ENCODE measurements around the gene S1PR5.

S1PR5 gene

DNA sequence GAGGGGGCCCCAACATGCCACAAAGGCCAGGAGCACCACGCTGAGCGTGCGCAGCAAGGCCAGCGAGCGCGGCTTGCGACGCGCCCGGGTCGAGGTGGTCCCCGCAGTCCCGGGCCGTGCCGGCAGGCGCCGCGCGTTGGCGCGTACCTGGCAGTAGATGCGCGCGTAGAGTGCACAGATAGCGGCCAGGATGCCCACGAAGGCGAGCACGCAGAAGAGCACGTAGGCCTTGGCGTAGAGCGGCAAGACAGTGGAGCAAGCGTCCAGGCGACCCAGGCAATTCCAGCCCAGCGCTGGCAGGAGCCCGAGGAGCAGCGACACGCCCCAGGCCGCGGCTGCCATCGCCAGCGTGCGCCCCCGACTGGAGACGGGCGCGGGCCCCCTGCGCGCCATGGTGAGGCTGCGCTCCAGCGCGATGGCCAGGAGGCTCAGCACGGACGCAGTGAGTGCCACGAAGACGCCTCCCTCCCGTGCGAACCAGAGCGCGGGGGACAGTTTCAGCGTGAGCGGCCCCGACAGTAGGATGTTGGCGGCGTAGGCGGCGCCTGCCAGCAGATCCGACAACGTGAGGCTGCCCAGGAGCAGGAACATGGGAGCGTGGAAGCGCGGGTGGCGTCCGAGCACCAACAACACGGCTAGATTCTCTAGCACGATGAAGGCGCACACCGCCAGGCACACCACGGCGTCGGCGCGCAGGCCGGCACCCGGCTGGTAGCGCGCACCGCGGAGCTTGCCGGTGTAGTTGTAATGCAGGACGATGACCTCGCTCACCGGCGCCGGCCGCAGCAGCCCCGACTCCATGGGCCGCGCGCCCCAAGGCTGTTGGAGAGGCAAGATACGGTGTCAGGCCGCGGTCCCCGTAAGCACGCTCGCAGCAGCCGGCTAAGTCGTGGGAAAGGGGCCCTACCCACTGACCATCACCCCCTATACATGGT is 2.8 kb downstream of the S1PR5 start:
- DNase-seq (ENCODE audit: low spot score): no peak

DNA sequence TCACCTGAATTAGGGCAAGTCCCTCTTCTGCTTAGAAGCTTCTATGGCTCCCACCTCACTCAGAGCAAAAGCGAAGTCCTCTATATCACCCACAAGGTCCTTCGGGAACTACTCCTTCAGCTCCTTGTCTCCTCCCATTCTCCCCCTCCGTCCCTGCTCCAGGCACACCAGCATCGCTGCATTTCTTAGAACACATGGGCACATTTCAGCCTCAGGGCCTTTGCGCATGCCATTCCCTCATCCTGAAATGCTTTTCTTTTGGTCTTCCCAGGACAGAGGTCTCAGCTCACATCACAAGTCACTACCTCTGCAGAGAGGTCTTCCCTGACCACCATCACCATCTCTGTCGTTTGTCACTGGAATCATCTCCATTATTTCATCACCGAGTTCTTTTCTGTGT is 4.0 kb downstream of the S1PR5 start:
- no peak for DNase-seq (ENCODE audit: low spot score)

DNA sequence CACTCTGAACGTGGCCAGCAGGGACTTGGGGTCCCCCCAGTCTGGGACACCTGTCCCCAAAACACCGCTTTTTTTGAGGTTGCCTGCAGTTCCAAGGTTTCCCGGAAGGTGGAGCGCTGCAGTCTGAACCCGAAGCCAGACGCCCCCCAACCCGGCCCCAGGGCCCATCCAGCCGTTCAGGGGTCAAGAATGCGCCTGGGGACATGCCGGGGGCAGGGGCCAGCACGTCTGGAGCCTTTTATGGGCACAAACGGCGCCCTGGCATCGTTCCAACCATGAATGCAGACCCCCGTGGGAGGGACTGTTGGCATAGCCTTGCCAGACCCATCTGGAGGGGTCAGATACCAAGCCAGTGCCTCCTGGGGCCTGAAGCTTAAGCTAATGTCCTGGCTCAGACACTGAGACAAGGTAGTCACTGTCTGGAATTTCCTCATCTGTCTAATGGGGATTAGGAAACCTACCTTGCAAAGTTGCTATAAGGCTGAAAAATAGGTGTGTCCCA is 6.9 kb downstream of the S1PR5 start:
- DNase-seq (ENCODE audit: low spot score): peak; percentile 33

DNA sequence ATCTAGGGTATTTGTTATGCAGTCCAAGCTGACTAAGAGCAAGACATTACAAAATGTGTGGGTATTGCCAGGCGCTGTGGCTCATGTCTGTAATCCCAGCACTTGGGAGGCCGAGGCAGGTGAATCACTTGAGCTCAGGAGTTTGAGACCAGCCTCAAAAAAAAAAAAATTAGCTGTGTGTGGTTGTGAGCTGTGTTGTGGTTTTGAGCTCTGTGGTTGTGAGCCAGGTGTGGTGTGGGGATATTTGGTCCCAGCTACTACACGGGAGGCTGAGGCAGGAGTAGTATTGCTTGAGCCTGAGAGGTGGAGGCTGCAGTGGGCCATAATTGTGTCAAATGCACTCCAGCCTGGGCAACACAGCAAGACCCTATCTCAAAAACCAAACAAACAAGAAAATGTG is 8.5 kb downstream of the S1PR5 start:
- DNase-seq (ENCODE audit: low spot score): no peak

DNA sequence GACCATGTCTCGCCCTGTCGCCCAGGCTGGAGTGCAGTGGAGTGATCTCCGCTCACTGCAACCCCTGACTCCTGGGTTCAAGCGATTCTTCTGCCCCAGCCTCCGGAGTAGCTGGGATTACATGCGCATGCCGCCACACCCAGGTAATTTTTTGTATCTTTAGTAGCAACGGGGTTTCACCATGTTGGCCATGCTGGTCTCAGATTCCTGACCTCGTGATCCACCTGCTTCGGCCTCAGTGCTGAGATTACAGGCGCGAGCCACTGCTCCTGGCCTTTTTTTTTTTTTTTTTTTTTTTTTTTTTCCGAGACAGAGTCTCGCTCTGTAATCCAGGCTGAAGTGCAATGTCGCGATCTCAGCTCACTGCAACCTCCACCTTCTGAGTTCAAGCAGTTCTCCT is 9.2 kb downstream of the S1PR5 start:
- no peak for DNase-seq (ENCODE audit: low spot score)

DNA sequence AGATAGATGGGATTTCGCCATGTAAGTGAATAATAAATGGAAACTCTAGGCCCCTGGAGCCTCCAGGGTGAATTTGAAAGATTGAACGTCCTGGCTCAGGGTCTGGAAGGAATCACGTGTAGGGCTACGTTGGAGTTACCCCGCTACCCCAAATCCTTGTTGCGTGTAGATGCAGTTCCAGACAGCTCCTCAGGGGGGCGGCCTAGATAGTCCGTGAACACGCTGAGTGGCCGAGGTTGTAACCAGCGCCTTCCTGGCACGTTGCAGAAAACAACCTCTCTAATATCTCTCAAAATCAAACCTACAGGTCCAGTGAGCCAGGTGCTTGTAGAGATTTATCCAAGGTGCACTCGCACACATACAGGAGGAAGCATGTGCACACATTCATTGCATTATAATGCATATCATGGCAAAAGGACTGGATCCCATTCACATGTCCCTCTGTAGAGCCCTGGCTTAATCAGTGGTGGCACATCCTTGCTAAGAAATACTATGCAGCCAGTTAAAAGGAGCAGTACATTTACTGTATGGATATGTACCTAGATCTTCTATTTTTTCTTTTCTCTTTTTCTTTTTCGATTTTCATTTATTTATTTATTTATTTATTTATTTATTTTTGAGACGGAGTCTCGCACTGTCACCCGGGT is 11.5 kb downstream of the S1PR5 start:
- peak; percentile 65 for DNase-seq (ENCODE audit: low spot score)

DNA sequence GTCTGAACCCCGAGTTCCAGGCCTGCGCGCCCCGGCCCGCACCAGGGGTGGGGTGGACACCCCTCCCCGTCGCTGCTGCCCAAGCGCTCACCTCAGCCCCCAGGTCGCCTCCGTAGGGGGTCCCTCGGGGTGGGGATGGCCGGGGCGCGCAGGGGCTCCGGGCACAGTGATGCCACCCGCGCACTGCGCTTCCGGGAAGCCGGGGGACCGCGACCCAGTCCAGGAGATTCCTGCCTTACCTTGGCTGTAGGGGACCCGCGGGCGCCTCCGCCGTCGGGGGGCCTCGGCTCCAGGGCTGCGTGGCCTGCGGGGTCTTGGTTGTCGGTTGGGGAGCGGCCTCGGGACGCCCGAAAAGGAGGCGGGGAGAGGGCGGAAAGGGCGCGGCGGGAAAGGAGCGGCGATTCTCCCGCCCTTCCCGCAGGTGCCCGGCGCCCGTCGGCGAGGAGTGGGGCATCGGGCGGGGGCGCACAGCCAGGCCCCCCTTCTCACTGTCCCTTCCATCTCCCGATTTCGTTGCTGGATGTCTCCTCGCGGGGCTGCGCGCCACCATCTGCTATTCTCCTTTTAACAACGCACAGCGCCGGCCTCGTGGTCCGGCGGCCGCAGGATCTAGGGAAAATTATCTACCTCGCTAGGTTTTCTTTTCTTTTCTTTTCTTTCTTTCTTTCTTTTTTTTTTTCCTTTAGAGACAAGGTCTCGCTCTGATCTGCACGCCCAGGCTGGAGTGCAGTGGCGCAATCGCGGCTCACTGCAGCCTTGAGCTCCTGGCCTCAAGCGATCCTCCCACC is 14.1 kb downstream of the S1PR5 start, which contains the start of gene KEAP1:
Gene KEAP1, minus strand, starts transcription at position 355 of the 788 bp plus-strand sequence. CDS start 3,323 bp downstream, outside the sequence.
- DNase-seq (ENCODE audit: low spot score): peak; percentile 20

DNA sequence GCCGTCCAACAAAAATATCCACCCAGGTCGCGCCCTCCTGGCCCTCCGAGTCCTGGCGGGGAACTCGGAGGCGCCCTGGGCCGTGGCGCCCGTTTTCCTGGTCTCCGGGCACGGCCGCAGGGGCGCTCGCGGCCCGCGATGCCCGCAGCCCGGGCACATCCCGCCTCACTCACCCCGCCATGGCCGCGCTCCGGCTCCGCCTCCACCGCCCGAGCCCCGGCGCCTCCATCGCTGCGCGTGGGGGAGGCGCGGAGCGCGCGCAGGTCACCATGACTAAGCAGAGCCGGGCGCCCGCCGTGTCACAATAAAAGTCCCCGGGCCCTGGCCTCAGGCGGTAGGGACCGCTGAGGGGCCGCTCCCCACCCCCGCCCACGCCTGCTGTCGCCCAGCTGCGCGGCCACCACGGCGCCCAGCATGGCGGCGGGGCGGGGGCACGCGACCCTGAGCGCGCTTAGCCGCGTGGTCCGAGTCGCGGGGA is 14.7 kb downstream of the S1PR5 start:
- peak; percentile 96 for DNase-seq (ENCODE audit: low spot score)

DNA sequence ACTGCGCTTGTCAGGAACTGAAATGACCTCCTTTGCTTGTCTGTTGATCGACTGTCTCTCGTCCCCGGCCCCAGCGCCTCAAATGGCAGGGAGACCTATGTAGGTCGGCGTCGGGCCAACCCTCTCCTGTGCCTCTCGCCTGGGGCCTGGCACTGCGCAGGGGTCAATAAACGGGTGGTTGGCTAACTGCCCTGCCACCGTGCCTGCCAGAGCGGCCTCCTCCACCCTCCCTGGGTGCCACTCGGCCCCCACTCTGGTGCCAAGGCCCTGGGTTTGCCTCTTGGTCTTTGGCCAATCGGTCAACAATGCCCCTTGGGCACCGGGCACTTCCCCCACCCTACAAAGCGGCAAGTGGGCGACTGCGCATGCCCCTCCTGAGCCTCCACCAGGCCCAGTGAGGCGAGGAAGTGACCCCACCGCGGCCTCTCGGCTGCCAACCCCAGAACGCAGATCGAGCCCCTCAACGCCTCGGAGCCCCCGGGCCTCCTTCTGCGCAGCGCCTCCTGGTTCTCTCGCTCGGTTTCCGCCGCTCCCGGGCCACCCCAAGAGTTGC is 15.2 kb downstream of the S1PR5 start:
- peak; percentile 78 for DNase-seq (ENCODE audit: low spot score)

DNA sequence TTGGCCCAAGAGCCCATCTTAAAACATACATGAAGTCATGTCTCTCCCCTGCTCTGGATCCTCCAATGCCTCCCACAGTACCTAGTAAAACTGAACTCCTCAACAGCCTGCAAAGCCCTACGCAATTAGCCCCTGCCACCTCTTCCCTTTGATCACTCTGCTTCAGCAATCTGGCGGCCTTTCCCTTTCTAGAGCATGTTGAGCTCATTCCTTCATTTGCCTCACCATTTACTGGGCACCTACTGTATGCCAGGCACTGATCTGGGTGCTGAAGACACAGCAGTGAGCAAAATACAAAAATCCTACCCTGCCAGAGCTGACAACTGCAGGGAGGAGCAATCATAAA is 17.0 kb downstream of the S1PR5 start:
- DNase-seq (ENCODE audit: low spot score): no peak

DNA sequence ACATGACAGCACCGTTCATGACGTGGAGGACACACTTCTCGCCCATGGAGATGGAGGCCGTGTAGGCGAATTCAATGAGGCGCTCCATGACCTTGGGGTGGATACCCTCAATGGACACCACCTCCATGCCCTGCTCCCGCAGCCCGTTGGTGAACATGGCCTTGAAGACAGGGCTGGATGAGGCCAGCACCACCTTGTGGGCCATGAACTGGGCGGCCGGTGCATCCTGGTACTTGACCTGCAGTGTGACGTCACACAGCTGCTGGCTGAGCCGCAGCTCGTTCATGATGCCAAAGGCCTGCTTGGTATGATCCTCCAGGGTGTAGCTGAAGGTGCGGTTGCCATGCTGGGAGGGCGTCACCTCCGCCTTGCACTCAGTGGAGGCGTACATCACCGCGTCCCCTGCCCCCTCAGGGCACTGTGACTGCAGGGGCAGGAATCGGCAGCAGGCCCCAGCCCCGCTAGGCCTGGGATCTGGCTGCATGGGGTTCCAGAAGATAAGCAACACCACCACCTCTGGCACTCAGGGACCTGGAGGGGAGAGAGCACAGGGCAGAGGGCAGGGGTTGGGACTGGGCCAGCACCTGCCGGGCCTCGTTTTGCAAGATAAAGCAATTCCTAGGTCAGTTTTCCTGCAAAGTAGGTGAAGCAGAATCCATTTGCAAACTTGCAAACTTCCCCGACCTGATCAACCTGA is 17.5 kb downstream of the S1PR5 start:
- no peak for DNase-seq (ENCODE audit: low spot score)

DNA sequence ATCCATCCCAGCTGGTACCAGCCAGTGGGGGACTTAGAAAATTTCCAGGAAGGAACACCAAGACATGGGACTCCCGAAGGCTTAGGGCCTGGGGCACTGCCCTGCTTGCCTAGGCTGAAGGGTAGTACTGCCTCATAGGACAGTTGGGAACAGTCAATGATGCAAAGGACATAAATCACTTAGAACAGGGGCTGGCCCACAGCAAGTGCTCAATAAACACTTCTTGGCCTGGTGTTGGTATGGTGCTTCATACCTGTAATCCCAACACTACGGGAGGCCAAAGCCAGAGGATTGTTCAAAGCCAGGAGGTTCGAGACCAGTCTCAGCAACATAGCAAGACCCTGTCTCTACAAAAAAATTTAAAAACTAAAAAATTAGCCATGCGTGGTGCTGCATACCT is 19.9 kb downstream of the S1PR5 start:
- DNase-seq (ENCODE audit: low spot score): no peak

DNA sequence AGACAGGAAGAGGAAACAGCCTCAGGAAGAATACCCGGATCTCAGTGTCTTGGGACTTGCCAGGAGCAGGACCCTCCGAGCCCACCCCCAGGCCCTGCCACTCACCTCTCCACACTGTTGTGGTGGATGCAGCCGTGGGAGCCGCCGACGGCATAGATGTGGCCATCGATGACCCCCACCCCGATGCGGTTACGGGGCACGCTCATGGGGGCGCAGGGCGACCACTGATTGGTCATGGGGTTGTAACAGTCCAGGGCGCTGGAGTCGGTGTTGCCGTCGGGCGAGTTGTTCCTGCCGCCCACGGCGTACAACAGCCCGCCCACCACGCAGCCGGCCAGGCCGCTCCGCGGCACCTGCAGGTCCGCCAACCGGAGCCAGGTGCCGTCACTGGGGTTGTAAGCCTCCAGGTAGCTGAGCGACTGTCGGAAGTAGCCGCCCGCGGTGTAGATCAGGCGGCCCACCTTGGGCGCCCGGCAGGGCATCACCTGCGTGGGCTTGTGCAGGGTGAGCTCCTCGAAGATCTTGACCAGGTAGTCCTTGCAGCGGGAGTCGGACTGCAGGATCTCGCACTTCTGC is 25.7 kb downstream of the S1PR5 start:
- DNase-seq (ENCODE audit: low spot score): no peak

DNA sequence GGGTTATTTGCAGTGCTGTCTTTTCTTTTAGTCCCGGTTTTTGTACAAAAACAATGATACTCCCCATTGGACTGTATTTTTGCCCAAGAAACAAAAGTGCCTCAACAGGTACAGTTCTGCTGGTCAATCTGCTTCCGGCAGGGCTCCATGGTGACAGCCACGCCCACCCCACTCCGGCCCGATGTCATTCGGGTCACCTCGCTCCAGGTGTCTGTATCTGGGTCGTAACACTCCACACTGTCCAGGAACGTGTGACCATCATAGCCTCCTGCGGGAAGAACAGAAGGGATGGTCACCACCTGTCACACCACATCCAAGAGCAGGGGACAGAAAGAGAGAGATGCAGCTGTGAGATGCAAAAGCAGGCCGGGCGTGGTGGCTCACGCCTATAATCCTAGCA is 30.7 kb downstream of the S1PR5 start:
- DNase-seq (ENCODE audit: low spot score): no peak

DNA sequence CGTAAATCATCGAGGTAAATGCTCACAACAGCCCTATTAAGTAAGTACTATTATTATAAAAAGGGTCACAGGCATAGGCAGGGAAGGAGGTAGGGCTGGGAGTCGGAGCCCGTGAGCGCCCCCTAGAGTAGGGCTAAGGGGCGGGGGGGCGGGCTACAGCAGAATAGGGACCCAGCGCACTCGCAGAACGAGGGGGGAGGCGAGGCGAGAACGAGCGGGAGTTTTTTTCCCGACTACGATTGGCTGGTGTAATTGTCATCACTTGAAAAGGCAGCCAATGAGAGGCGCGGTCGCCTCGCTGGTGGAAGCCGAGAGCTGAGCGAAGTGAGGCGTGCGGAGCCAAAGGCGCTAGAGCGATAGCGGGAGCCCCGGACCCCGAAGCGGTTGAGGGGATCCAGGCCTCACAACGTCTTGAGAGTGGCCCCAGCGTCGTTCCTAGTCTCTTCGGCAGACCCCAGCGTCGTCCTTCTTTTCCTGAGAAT is 38.3 kb downstream of the S1PR5 start:
- DNase-seq (ENCODE audit: low spot score): peak; percentile 95

DNA sequence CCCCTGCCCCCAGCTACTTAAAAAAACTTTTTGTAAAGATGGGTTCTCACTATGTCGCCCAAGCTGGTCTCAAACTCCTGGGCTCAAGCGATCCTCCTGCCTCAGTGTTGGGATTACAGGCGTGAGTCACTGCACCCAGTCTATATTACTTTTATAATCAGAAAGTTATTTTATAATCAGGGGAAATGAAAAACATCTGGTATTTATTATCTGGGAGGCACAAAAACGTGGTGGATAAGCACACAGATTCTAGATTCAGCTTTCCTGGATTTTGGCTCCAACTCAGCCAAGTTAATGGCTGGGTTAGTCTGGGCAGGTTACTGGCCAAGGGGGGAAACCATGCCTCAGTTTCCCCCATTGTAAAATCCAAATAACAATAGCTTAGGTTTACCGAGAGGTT is 38.8 kb downstream of the S1PR5 start:
- DNase-seq (ENCODE audit: low spot score): no peak

DNA sequence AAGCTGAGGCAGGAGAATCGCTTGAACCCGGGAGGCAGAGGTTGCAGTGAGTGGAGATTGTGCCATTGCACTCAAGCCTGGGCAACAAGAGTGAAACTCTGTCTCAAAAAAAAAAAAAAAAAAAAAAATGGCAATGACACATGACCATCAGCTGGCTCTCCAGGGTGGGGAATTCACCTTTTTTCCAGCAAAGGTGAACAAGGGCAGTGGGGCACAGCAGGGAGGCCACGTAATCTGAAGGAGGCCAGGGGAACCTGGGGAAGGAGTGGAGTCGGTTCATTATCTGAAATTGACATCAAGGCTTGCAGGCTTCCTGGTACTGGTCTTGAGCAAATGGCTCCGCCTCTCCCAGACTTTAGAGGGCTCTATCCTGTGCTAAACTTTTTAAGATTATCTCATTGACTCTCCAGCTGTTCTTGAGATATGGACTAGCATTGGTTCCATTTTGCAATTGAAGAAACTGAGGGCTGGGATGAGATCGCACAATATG is 42.2 kb downstream of the S1PR5 start:
- DNase-seq (ENCODE audit: low spot score): no peak

DNA sequence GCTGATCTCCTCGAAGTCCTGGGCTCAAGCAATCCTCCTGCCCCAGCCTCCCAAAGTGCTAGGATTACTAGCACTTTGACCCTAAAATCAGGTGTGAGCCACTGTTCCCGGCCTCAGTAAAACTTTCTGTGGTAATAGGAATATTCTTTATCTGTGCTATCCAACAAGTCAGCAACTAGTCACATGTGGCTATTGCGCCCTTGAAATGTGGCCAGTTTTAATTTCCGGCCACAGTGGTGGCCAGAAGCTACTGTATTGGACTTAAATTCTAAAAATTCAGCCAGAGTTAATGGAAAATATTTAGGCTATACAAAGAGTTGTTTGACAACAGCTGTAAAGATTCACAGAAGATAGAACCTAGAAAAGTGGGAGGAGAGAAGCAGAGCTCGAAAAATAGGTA is 44.1 kb downstream of the S1PR5 start:
- DNase-seq (ENCODE audit: low spot score): no peak

DNA sequence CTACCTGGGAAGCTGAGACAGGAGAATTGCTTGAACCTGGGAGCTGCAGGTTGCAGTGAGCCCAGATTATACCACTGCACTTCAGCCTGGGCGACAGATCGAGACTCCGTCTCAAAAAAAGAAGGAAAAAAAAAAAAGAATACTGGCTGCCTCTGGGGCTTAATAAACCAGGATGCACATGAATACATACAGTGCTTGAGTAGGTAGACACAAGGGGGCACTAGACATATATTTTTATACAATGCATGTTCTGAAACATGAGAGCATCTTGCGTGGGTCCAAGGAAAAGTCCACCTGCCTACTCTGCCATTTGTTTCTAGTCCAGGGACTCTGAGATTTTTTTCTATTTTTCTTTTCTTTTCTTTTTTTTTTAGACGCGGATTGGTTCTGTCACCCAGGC is 45.3 kb downstream of the S1PR5 start:
- DNase-seq (ENCODE audit: low spot score): no peak

DNA sequence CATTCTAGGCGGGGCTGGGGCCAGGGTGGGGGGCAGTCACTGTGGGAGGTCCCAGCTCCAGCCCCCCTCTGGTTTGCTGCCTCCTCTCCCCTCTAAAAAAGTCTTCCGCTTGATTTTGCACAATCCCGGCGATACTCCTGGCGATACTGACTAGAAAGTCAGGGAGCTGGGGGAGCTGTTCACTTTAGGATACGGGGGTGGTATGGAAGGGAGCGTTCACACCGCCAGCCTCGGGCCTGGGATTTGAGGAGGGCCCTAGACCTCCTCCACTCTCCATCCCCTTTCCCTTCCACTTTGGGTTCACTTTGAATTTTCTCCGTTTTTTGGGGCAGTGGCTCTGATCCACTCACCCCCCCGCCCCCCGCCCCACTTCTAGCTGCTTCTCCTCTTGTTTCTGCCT is 49.1 kb downstream of the S1PR5 start:
- DNase-seq (ENCODE audit: low spot score): no peak
